ENCODE data around the gene DTX1. TPM values are rescaled to one million over a fixed set of nuclear protein-coding genes. Genes with fewer than 3 reads are reported as not detected.

DTX1 gene
- total RNA-seq, 1 experiment from 2014 or later, result 0.05 TPM

GRCh38 chr12:113069751-113070116 lies 13.2 kb downstream of the DTX1 start:
- DNase-seq (ENCODE audit: extremely low read depth, low read depth), result no peak

- DNase-seq (ENCODE audit: extremely low read depth, low read depth), result no peak
Measured at GRCh38 chr12:113070117-113070906, 13.8 kb downstream of the DTX1 start.

GRCh38 chr12:113071135-113072112 lies 14.9 kb downstream of the DTX1 start:
- no peak for DNase-seq (ENCODE audit: extremely low read depth, low read depth)

GRCh38 chr12:113072136-113072535 lies 15.6 kb downstream of the DTX1 start:
- DNase-seq (ENCODE audit: extremely low read depth, low read depth), result no peak

- no peak for DNase-seq (ENCODE audit: extremely low read depth, low read depth)
Measured at GRCh38 chr12:113073586-113073985, 17.1 kb downstream of the DTX1 start.

- DNase-seq (ENCODE audit: extremely low read depth, low read depth), result no peak
Measured at GRCh38 chr12:113075137-113075683, 18.7 kb downstream of the DTX1 start.

GRCh38 chr12:113077057-113077858 lies 20.7 kb downstream of the DTX1 start:
- DNase-seq (ENCODE audit: extremely low read depth, low read depth), result no peak

- DNase-seq (ENCODE audit: extremely low read depth, low read depth), result no peak
Measured at GRCh38 chr12:113077859-113078255, 21.3 kb downstream of the DTX1 start.

GRCh38 chr12:113081873-113082272 lies 25.3 kb downstream of the DTX1 start:
- DNase-seq (ENCODE audit: extremely low read depth, low read depth), result no peak

GRCh38 chr12:113082486-113083148 lies 26.1 kb downstream of the DTX1 start:
- DNase-seq (ENCODE audit: extremely low read depth, low read depth), result no peak

- no peak for DNase-seq (ENCODE audit: extremely low read depth, low read depth)
Measured at GRCh38 chr12:113083863-113084435, 27.4 kb downstream of the DTX1 start.

- DNase-seq (ENCODE audit: extremely low read depth, low read depth), result no peak
Measured at GRCh38 chr12:113086249-113087164, 30.0 kb downstream of the DTX1 start.

- DNase-seq (ENCODE audit: extremely low read depth, low read depth), result no peak
Measured at GRCh38 chr12:113087193-113087592, 30.7 kb downstream of the DTX1 start.

- no peak for DNase-seq (ENCODE audit: extremely low read depth, low read depth)
Measured at GRCh38 chr12:113088037-113088436, 31.5 kb downstream of the DTX1 start.

GRCh38 chr12:113088971-113089756 lies 32.6 kb downstream of the DTX1 start:
- no peak for DNase-seq (ENCODE audit: extremely low read depth, low read depth)

- no peak for DNase-seq (ENCODE audit: extremely low read depth, low read depth)
Measured at GRCh38 chr12:113089839-113090238, 33.3 kb downstream of the DTX1 start.

- no peak for DNase-seq (ENCODE audit: extremely low read depth, low read depth)
Measured at GRCh38 chr12:113090740-113091139, 34.2 kb downstream of the DTX1 start.

GRCh38 chr12:113091506-113091905 lies 35.0 kb downstream of the DTX1 start:
- no peak for DNase-seq (ENCODE audit: extremely low read depth, low read depth)
